ENCODE measurements around the gene TMEM127.
"Not testable (repeated sequence)": the region's sequence is repeated elsewhere in the genome, so short reads cannot be mapped to it uniquely, and the experiment has no call there.

TMEM127 gene, protein sequence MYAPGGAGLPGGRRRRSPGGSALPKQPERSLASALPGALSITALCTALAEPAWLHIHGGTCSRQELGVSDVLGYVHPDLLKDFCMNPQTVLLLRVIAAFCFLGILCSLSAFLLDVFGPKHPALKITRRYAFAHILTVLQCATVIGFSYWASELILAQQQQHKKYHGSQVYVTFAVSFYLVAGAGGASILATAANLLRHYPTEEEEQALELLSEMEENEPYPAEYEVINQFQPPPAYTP

GRCh38 chr2:96265840-96266679 is at the start of gene TMEM127, which contains the start of gene CIAO1:
TSS of gene TMEM127 (minus strand) at chr2:96265997. CDS start at chr2:96265381, 616 bp downstream.
TSS of gene CIAO1 (plus strand) at chr2:96266225. CDS start at chr2:96266351, 126 bp downstream.
- no peaks in the 10 kb centered on the region for H3K9me3 Mint-ChIP-seq
- no peaks in the 10 kb centered on the region for H3K27me3 Mint-ChIP-seq (ENCODE audit: low read depth)
- peaks cover 43% of the 10 kb centered on the region for H3K4me1 Mint-ChIP-seq (ENCODE audit: low read depth)
- peak within 1 kb of the TSS; percentile 94 for H3K27ac Mint-ChIP-seq
- peaks cover 25% of the 10 kb centered on the region for H3K36me3 Mint-ChIP-seq (ENCODE audit: low read depth)
- H3K4me3 Mint-ChIP-seq = peak within 1 kb of the TSS; percentile 100

- peaks cover 32% of the 10 kb centered on the region for H3K36me3 Mint-ChIP-seq (ENCODE audit: low read depth)
- no peaks in the 10 kb centered on the region for H3K27me3 Mint-ChIP-seq (ENCODE audit: low read depth)
- peak overlapping the region; percentile 65 for H3K4me3 Mint-ChIP-seq
- H3K4me1 Mint-ChIP-seq (ENCODE audit: low read depth) = peaks cover 51% of the 10 kb centered on the region
- H3K27ac Mint-ChIP-seq = peak overlapping the region; percentile 93
- H3K9me3 Mint-ChIP-seq = no peaks in the 10 kb centered on the region
Observed at GRCh38 chr2:96315005-96315399, 49.2 kb upstream of the TMEM127 start.

GRCh38 chr2:96308248-96308647 is 42.5 kb upstream of the TMEM127 start:
- H3K9me3 Mint-ChIP-seq = no peaks in the 10 kb centered on the region
- H3K27ac Mint-ChIP-seq = no peak overlapping the region
- H3K27me3 Mint-ChIP-seq (ENCODE audit: low read depth) = no peaks in the 10 kb centered on the region
- peaks cover 39% of the 10 kb centered on the region for H3K36me3 Mint-ChIP-seq (ENCODE audit: low read depth)
- peaks cover 43% of the 10 kb centered on the region for H3K4me1 Mint-ChIP-seq (ENCODE audit: low read depth)
- no peak overlapping the region for H3K4me3 Mint-ChIP-seq

DNA sequence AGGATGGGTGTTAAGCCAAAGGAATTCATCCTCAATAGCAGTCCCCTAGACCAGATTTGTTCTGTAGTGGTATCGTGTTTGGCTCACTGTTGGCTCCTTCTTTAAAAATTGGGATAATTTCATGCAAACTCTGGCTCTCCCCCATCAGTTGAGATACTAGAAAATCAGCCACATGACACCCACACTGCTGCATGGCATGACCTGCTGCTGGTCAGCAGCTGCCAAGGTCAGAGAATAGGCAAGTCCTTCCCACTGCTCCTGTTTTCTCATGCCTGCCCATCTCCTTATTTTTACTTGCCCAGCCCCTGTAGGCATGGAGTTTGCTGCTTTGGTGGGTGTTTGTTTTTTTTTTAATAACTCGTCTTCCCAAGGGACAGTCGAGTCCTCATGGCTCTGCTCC is 40.6 kb upstream of the TMEM127 start:
- Mint-ChIP-seq H3K27me3 (ENCODE audit: low read depth) (no peaks in the 10 kb centered on the region), H3K4me3 (peak overlapping the region; percentile 99), H3K36me3 (ENCODE audit: low read depth) (peaks cover 47% of the 10 kb centered on the region), H3K4me1 (ENCODE audit: low read depth) (peaks cover 46% of the 10 kb centered on the region), H3K9me3 (no peaks in the 10 kb centered on the region), H3K27ac (peak overlapping the region; percentile 97)

DNA sequence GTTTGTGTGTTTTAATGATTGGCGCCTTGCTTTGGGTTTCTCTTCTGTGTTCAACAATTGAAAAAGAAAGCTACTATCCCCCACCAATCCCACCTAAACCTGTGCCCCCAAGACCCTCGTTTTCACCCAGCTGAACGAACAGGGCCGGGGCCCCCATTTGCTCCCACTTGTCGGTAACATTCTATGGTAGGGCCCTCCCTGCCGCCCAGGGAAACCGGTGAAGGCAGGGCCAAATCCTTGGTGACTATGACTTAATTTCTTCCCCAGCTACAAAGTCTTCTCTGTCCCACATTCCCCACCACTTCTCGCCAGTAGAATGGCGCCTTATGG is 40.1 kb upstream of the TMEM127 start:
- peaks cover 50% of the 10 kb centered on the region for H3K4me1 Mint-ChIP-seq (ENCODE audit: low read depth)
- peak overlapping the region; percentile 97 for H3K27ac Mint-ChIP-seq
- H3K9me3 Mint-ChIP-seq = no peaks in the 10 kb centered on the region
- H3K36me3 Mint-ChIP-seq (ENCODE audit: low read depth) = peaks cover 51% of the 10 kb centered on the region
- no peaks in the 10 kb centered on the region for H3K27me3 Mint-ChIP-seq (ENCODE audit: low read depth)
- peak overlapping the region; percentile 99 for H3K4me3 Mint-ChIP-seq

GRCh38 chr2:96305091-96305978 is 39.5 kb upstream of the TMEM127 start, which contains the start of gene SNRNP200:
TSS of gene SNRNP200 (minus strand) at chr2:96305546. CDS start at chr2:96305437, 109 bp downstream.
- peak within 1 kb of the TSS; percentile 97 for H3K27ac Mint-ChIP-seq
- peaks cover 52% of the 10 kb centered on the region for H3K4me1 Mint-ChIP-seq (ENCODE audit: low read depth)
- H3K9me3 Mint-ChIP-seq = no peaks in the 10 kb centered on the region
- peak within 1 kb of the TSS; percentile 99 for H3K4me3 Mint-ChIP-seq
- H3K27me3 Mint-ChIP-seq (ENCODE audit: low read depth) = no peaks in the 10 kb centered on the region
- H3K36me3 Mint-ChIP-seq (ENCODE audit: low read depth) = peaks cover 54% of the 10 kb centered on the region

GRCh38 chr2:96304606-96305005 is 38.8 kb upstream of the TMEM127 start:
- no peaks in the 10 kb centered on the region for H3K27me3 Mint-ChIP-seq (ENCODE audit: low read depth)
- peaks cover 49% of the 10 kb centered on the region for H3K4me1 Mint-ChIP-seq (ENCODE audit: low read depth)
- H3K4me3 Mint-ChIP-seq = peak overlapping the region; percentile 99
- peaks cover 56% of the 10 kb centered on the region for H3K36me3 Mint-ChIP-seq (ENCODE audit: low read depth)
- H3K27ac Mint-ChIP-seq = peak overlapping the region; percentile 97
- no peaks in the 10 kb centered on the region for H3K9me3 Mint-ChIP-seq

- Mint-ChIP-seq H3K36me3 (ENCODE audit: low read depth) (peaks cover 77% of the 10 kb centered on the region), H3K4me3 (no peak overlapping the region), H3K27ac (no peak overlapping the region), H3K4me1 (ENCODE audit: low read depth) (peaks cover 54% of the 10 kb centered on the region), H3K27me3 (ENCODE audit: low read depth) (no peaks in the 10 kb centered on the region), H3K9me3 (no peaks in the 10 kb centered on the region)
Observed at GRCh38 chr2:96301865-96302264, 36.1 kb upstream of the TMEM127 start.

GRCh38 chr2:96296925-96297324 is 31.1 kb upstream of the TMEM127 start:
- H3K27ac Mint-ChIP-seq = no peak overlapping the region
- H3K9me3 Mint-ChIP-seq = no peaks in the 10 kb centered on the region
- no peak overlapping the region for H3K4me3 Mint-ChIP-seq
- no peaks in the 10 kb centered on the region for H3K27me3 Mint-ChIP-seq (ENCODE audit: low read depth)
- peaks cover 20% of the 10 kb centered on the region for H3K4me1 Mint-ChIP-seq (ENCODE audit: low read depth)
- H3K36me3 Mint-ChIP-seq (ENCODE audit: low read depth) = peaks cover 73% of the 10 kb centered on the region

GRCh38 chr2:96294271-96294670 is 28.5 kb upstream of the TMEM127 start:
- not testable (repeated sequence) for H3K9me3 Mint-ChIP-seq; H3K4me1 Mint-ChIP-seq (ENCODE audit: low read depth); H3K4me3 Mint-ChIP-seq; H3K27ac Mint-ChIP-seq; H3K27me3 Mint-ChIP-seq (ENCODE audit: low read depth)
- peaks cover 68% of the 10 kb centered on the region for H3K36me3 Mint-ChIP-seq (ENCODE audit: low read depth)

- H3K4me1 Mint-ChIP-seq (ENCODE audit: low read depth) = no peaks in the 10 kb centered on the region
- H3K36me3 Mint-ChIP-seq (ENCODE audit: low read depth) = peaks cover 67% of the 10 kb centered on the region
- no peaks in the 10 kb centered on the region for H3K27me3 Mint-ChIP-seq (ENCODE audit: low read depth)
- no peaks in the 10 kb centered on the region for H3K9me3 Mint-ChIP-seq
- no peak overlapping the region for H3K4me3 Mint-ChIP-seq
- H3K27ac Mint-ChIP-seq = no peak overlapping the region
Observed at GRCh38 chr2:96291751-96292150, 26.0 kb upstream of the TMEM127 start.

- no peaks in the 10 kb centered on the region for H3K9me3 Mint-ChIP-seq
- no peaks in the 10 kb centered on the region for H3K4me1 Mint-ChIP-seq (ENCODE audit: low read depth)
- peaks cover 67% of the 10 kb centered on the region for H3K36me3 Mint-ChIP-seq (ENCODE audit: low read depth)
- no peaks in the 10 kb centered on the region for H3K27me3 Mint-ChIP-seq (ENCODE audit: low read depth)
- no peak overlapping the region for H3K4me3 Mint-ChIP-seq
- H3K27ac Mint-ChIP-seq = no peak overlapping the region
Observed at GRCh38 chr2:96287273-96287856, 21.6 kb upstream of the TMEM127 start.

GRCh38 chr2:96276787-96277499 is 11.1 kb upstream of the TMEM127 start:
- Mint-ChIP-seq H3K4me1 (ENCODE audit: low read depth) (peaks cover 4% of the 10 kb centered on the region), H3K27me3 (ENCODE audit: low read depth) (no peaks in the 10 kb centered on the region), H3K27ac (no peak overlapping the region), H3K36me3 (ENCODE audit: low read depth) (peaks cover 58% of the 10 kb centered on the region), H3K9me3 (no peaks in the 10 kb centered on the region), H3K4me3 (no peak overlapping the region)

Data from T-helper 1 cell treated with Interleukin-12 subunit alpha and Interleukin-12 subunit beta and Interleukin-4 antibody, amounts not matched to agents 30 μg/mL and 1 μg/mL, for 36 hours (primary cell).